GM12801 (cell line): ENCODE results near the gene GTF3C1.

ENCODE experiments used
- CTCF ChIP-seq: IDR thresholded peaks from one replicate; pipeline ENCODE4 v1.5.1; 2011; ENCODE audit warnings: control low read depth; ENCODE audit not compliant: insufficient read length; ENCODE audit errors: extremely low read depth

GTF3C1 gene

GRCh38 chr16:27445502-27446175 is 104.1 kb downstream of the GTF3C1 start:
- TF ChIP-seq CTCF, result no peak

GRCh38 chr16:27444470-27444869 is 105.2 kb downstream of the GTF3C1 start:
- TF ChIP-seq CTCF, result no peak

- TF ChIP-seq CTCF, result no peak
Measured at GRCh38 chr16:27444015-27444414, 105.7 kb downstream of the GTF3C1 start.

GRCh38 chr16:27441998-27442397 is 107.7 kb downstream of the GTF3C1 start:
- TF ChIP-seq CTCF, result no peak

GRCh38 chr16:27441276-27441675 is 108.4 kb downstream of the GTF3C1 start:
- TF ChIP-seq CTCF, result no peak

GRCh38 chr16:27439271-27440018 is 110.3 kb downstream of the GTF3C1 start:
- no peak for TF ChIP-seq CTCF

GRCh38 chr16:27437946-27438345 is 111.8 kb downstream of the GTF3C1 start:
- TF ChIP-seq CTCF, result no peak
